Fibroblast of mammary gland (primary cell): ENCODE results near the gene SMAD2.

Experiments used
- DNase-seq: peaks from one replicate; pipeline ENCODE4 v3.0.0-alpha.2; 2010; ENCODE audit warnings: low read depth
- H3K4me3 ChIP-seq: 2 replicates; pipeline ENCODE4 v1.5.1; 2011; ENCODE audit warnings: low read depth, mild to moderate bottlenecking, low read length, moderate library complexity; ENCODE audit not compliant: control insufficient read depth
- CTCF ChIP-seq: conservative IDR thresholded peaks from 2 replicates; pipeline ENCODE4 v1.5.1; 2011; ENCODE audit warnings: low read depth, low read length, inconsistent platforms; ENCODE audit not compliant: control insufficient read depth, insufficient read depth

The SMAD2 gene

GRCh38 chr18:47893047-47893446 is 37.4 kb downstream of the SMAD2 start:
- TF ChIP-seq CTCF: no peak
- no peak for DNase-seq
- no peak overlapping the region for H3K4me3 ChIP-seq

GRCh38 chr18:47888156-47888555 is 42.3 kb downstream of the SMAD2 start:
- no peak for DNase-seq
- H3K4me3 ChIP-seq: no peak overlapping the region
- TF ChIP-seq CTCF: no peak

GRCh38 chr18:47887227-47887626 is 43.2 kb downstream of the SMAD2 start:
- DNase-seq: no peak
- H3K4me3 ChIP-seq: no peak overlapping the region
- TF ChIP-seq CTCF: no peak

- peak; percentile 74 for DNase-seq
- H3K4me3 ChIP-seq: no peak overlapping the region
- no peak for TF ChIP-seq CTCF
These were observed 46.6 kb downstream of the SMAD2 start for GRCh38 chr18:47883771-47884413.

GRCh38 chr18:47882641-47883040 is 47.8 kb downstream of the SMAD2 start:
- no peak for TF ChIP-seq CTCF
- DNase-seq: peak; percentile 44
- no peak overlapping the region for H3K4me3 ChIP-seq

- DNase-seq: peak; percentile 61
- H3K4me3 ChIP-seq: no peak overlapping the region
- TF ChIP-seq CTCF: no peak
These were observed 48.6 kb downstream of the SMAD2 start for GRCh38 chr18:47881752-47882455.

GRCh38 chr18:47881042-47881441 is 49.4 kb downstream of the SMAD2 start:
- no peak overlapping the region for H3K4me3 ChIP-seq
- DNase-seq: no peak
- TF ChIP-seq CTCF: no peak
